HT1080 (cell line): ENCODE data around the gene GNG5. TPM values are rescaled to one million over a fixed set of nuclear protein-coding genes. Genes with fewer than 3 reads are reported as not detected.
A peak's percentile ranks its signal among the peaks of the same experiment; 100 is the strongest.
"Not testable (repeated sequence)": the region's sequence is repeated elsewhere in the genome, so short reads cannot be mapped to it uniquely, and the experiment has no call there.

Experiments used
- DNase-seq: peaks from one replicate; pipeline ENCODE4 v3.0.0-alpha.2; 2015; ENCODE audit warnings: low read depth
- total RNA-seq: library from RNA; depleted of rRNA; stranded (reverse); fragments of >200 nt; shearing (Covaris generic); gene quantifications from 2 replicates; pipeline ENCODE4 v1.2.3, GENCODE V29; 2014; rRNA removed

GNG5 gene
- total RNA-seq, 1 experiment from 2014 or later = 111 TPM

DNA sequence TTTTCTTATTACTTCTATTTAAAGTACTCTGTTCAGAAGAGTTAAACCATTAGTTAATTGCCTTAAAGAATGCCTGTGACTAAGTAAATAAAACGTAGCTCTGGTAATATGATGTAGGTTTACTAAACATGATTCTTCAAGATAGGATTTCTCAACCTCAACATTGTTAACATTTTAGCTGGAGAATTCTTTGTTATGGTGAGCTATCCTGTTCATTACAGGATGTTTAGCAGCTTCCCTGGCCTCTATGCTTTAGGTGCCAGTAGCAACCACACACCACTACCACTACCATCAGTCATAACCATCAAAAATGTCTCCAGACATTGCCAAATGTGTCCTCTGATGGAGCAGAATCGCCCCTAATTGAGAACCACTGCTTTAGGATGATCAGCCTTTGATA lies 16.6 kb downstream of the GNG5 start:
- DNase-seq = no peak

DNA sequence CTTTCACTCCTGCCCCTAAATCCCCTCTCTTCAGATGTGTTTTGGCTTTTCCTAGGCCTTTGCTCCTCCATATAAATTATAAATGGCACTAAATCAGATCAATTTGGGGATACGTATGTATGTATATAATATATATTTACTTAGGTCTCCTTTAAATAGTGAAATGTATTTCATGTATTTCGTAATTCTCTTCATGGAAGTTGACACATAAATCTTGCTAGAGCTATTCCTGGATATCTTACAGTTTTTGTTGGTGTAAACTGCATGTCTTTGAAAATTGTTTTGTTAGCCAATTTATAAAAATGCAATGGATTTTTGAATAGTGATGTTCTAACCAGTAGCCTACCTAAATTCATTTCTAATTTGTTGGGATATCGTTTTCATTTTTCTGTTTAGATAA lies 18.3 kb downstream of the GNG5 start:
- DNase-seq = no peak

DNA sequence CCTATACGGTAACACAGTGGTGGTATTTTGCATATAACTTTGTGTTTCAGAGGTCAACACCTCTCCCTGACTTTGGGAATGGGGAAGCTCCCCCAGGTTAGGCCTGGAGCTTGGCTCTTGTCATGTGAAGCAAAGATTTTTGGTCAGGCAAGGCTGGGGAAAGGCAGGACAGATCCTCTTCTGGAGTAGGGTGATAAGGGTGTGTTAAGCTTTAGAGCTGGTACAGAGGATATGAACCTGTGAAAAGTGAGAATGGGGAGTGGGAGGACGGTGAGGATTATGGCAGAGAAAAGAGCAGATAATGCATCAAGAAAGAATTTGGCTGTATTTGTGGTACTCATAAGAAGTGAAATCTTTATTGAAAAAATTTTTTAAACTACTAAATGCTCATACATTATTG lies 25.1 kb downstream of the GNG5 start:
- no peak for DNase-seq

DNA sequence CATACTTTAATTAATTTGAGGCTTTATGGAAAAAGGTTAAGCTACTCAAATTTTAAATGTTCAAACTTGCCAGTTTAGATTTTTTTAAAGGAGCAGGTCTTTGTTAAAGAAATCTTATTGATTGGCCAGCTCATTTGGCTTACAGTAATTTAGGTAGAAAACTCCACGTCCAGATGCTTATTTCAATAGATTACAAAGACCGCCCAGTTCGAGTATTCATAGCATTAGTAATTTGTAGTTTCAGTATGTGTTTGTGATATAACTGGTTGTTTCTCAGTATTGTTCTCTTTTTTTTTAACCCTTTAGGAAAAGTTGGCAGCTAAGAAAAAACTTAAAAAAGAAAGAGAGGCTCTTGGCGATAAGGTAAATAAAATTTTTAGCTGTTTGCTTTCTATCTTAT lies 25.7 kb downstream of the GNG5 start:
- DNase-seq = no peak

DNA sequence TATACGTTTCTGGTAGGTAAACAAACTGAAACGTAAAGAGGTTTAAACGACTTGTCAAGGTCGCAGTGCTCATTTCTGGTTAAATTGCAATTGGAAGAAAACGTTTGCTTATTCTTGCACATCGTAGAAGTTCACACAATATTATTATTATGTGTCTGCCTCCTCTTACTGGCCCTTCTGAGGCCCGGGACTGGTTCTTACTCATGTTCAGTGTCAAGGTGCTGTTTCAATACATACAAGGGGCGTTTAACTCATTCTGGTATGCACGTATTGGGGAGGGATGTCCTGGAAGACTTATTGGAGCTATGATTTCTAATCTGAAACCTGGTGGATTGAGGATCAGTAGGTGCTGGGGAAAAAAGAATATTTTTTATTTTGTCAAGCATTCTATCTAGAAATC lies 26.4 kb downstream of the GNG5 start:
- DNase-seq = no peak

DNA sequence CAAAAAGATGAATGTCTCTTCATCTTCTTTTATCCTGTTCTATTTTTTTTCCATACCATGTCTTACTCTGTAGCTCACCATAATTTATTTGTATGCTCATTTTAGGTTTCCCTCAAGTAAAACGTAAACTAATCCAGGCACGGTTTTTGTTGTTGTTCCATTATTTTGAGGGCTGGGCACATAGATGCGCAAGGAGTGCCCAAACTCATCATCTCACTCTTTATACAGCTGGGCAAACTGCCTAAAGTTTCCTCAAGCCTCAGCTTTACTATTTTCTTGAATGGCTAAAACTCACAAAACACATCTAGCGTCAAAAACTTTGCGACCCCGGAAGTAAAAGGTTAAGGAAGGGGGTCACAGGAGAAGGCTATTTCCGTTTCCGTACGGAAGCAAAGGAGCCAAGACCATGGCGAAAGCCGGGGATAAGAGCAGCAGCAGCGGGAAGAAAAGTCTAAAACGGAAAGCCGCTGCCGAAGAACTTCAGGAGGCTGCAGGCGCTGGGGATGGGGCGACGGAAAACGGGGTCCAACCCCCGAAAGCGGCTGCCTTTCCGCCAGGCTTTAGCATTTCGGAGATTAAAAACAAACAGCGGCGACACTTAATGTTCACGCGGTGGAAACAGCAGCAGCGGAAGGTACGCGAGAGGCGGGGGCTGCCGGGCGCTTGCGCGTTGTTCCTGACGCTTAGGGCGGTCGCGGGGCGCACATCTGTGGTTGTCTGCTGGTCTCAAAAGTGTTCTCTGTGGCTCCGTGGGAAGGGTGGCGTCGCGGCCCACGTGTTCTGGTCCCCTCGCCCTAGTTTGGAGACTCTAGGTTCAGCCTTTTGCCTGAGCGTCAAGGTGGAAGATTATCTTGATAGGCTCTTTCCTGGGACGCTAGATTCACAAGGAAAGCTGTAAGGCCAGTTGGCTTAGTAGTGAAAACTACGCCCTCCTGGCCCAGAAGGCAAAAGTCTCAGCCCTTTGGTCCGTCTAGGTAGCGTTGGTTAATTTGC lies 27.2 kb downstream of the GNG5 start, which contains the start of gene RPF1:
RPF1 (plus strand) TSS at position 391 of the 993 bp plus-strand sequence; CDS start at position 407, 16 bp downstream.
- peak; percentile 78 for DNase-seq

DNA sequence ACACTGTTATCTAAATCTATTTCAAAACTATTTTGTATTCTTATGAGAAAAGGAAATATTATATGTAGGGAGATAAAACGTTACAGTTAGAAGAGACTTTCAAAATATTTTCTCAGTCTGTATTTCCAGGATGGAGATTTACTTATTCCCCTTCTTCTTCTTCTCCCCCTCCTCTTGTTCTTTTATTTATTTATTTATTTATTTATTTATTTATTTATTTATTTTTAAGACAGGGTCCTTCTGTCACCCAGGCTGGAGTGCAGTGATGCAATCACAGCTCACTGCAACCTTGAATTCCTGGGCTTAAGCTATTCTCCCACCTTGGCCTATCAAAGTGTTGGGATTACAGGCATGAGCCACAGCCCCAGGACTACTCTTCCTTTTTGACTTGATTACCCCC lies 30.2 kb downstream of the GNG5 start:
- DNase-seq = no peak

DNA sequence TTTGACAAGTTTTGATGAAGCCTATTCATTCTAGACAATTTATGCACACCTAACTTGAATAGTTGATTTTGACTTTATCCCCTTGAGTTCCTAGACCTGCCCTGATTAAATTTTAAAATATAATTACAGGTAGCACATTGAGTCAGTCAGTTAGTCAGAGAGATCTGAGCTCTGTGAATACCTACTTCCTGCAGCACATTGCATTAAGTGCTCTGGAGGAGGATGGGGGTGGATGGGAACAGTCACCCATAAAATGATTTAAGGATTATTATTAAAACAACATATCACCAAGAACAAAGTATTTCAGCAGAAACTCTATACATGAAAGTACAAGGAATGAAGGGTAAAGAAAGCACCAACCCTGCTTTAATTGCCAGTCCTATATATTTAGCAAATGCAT lies 39.1 kb downstream of the GNG5 start:
- DNase-seq = no peak

DNA sequence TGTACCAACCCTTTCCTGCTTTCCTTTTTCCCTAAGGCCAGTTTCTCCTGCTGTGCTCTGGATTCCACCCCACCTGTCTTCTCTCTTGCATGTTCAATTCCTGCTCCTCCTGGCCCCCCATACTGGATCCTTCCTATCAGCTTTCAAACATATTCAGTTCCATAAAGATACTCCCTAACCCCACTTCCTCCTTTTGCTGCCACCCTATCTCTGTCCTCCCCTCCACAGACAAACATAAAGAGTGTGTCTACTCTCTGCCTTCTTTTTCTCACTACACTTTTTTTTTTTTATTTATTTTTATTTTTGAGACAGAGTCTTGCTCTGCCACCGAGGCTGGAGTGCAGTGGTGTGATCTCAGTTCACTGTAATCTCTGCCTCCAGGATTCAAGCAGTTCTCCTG lies 44.3 kb downstream of the GNG5 start:
- DNase-seq = no peak

DNA sequence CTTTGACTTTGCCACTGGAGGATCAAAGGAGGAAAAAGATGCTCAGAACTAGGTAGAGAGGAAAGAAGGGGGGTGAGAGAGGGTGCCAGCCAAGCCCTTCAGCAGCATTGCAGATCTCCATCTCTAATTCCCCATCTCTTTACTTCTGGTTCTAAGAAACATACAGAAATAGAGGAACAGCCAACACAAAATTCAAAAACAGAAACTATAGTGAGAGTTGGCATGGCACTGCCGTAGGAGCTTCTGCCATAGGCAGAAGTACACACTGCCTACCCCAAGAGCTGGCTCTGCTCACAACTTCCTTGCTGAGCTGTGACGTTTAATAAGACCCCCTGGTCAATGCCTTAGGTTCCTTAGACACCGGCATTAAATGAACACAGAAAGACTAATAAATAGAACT lies 53.9 kb downstream of the GNG5 start:
- no peak for DNase-seq

DNA sequence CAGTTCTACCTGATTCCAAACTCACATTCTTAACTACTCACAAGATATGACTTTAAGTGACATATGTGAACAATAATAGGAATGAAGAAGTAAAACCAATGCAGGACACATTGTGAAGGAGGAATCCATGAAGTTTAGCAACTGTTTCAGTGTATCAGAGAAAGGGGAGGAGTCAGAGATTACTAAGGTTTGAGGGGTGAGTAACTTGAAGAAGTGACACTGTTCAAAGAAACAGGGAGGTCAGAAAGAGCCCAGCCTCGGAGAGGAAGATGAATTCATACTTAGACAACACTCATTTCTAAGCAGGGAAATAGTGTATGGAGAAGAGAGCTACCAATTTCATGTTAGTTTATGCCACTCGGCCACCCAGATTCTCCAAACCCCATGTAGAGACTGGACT lies 55.5 kb downstream of the GNG5 start:
- peak; percentile 24 for DNase-seq

DNA sequence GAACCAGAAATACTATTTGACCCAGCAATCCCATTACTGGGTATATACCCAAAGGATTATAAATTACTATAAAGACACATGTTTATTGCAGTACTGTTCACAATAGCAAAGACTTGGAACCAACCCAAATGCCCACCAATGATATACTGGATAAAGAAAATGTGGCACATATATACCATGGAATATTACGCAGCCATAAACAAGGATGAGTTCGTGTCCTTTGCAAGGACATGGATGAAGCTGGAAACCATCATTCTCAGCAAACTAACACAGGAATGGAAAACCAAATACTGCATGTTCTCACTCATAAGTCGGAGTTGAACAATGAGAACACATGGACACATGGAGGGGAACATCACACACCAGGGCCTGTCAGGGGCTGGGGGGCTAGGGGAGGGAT lies 57.7 kb downstream of the GNG5 start:
- DNase-seq = not testable (repeated sequence)

Other genes with a start within 250 kb of the GNG5 start
- 0.47 and 0.79 TPM in 2 replicates for gene SAMD13, start 204.9 kb downstream of the GNG5 start, total RNA-seq
- not detected in 2 replicates for gene DNASE2B, start 108.1 kb downstream of the GNG5 start, total RNA-seq
- gene RPF1, start 27.3 kb downstream of the GNG5 start, total RNA-seq = 99.9 and 111 TPM in 2 replicates
- 0.20 TPM in 1 of 2 replicates, not detected in the other for gene SPATA1, start 195 bp downstream of the GNG5 start, total RNA-seq
- 4.7 and 5.2 TPM in 2 replicates for gene CTBS, start 67.9 kb upstream of the GNG5 start, total RNA-seq
- gene SSX2IP, start 183.9 kb upstream of the GNG5 start, total RNA-seq = 18.6 and 21.4 TPM in 2 replicates